Skeletal muscle tissue (tissue), 2 donors: ENCODE results near the gene CMTM2. TPM values are rescaled to one million over a fixed set of nuclear protein-coding genes. Genes with fewer than 3 reads are reported as not detected.

ENCODE experiments used
- small RNA-seq: library from RNA; depleted of rRNA; stranded (forward); fragments of <200 nt; gene quantifications from one replicate; pipeline ENCODE3, GENCODE V24; 2014
- total RNA-seq: library from RNA; depleted of rRNA; stranded (reverse); fragments of >200 nt; gene quantifications from one replicate; pipeline ENCODE4 v1.2.3, GENCODE V29; 2014

Gene CMTM2
- total RNA-seq, 1 donor from 2014 or later, result not detected

Small RNA genes within 50 kb of the gene (small RNA-seq; reads per million reads assigned to genes)
- gene CKLF-CMTM1, result not detected

Other genes with a start within 250 kb of the CMTM2 start
- gene CDH5, start 212.8 kb upstream of the CMTM2 start, total RNA-seq, result 42.8 TPM
- gene BEAN1, start 152.2 kb upstream of the CMTM2 start, total RNA-seq, result not detected
- 11.5 TPM for gene TK2, start 29.3 kb upstream of the CMTM2 start, total RNA-seq
- 34.4 TPM for gene CKLF, start 26.9 kb upstream of the CMTM2 start, total RNA-seq
- not detected for gene CMTM1, start 13.0 kb upstream of the CMTM2 start, total RNA-seq
- 23.0 TPM for gene CMTM3, start 25.2 kb downstream of the CMTM2 start, total RNA-seq
- gene CMTM4, start 117.3 kb downstream of the CMTM2 start, total RNA-seq, result 10.4 TPM
- gene DYNC1LI2, start 172.1 kb downstream of the CMTM2 start, total RNA-seq, result 70.5 TPM
- gene TERB1, start 222.1 kb downstream of the CMTM2 start, total RNA-seq, result not detected